ENCODE results near the gene CDYL2.
"Not testable (repeated sequence)": the region's sequence is repeated elsewhere in the genome, so short reads cannot be mapped to it uniquely, and the experiment has no call there.

The CDYL2 gene

DNA sequence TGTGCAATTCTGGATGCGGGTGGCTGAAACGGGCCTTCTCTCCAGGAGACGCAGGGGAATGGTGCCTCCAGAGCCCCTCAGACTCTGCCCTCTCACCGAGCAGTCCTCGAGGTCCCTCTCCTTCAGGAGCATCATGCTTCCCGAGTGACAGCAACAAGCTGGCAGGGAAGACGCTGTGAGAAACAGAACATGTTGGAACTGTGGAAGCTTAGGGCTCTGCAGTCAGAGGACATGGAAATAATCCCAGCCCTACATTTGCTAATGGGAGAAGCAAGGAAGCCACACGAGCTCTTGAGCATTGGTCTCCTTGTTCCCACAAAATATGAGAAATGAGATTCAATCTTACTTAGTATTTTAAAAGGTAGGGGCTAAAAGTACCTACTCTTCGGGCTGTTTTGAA is 148.6 kb downstream of the CDYL2 start:
- Histone ChIP-seq H4K8ac (ENCODE audit: low read depth, low read length) (no peak overlapping the region), H3K9me3 (ENCODE audit: insufficient read depth, low read depth, low read length) (peaks cover 3% of the 10 kb centered on the region), H3K18ac (ENCODE audit: low read length) (no peak overlapping the region), H2AFZ (ENCODE audit: insufficient read depth, low read length, poor library complexity) (no peak overlapping the region), H2AK5ac (ENCODE audit: low read length) (no peak overlapping the region), H4K12ac (ENCODE audit: low read depth, low read length) (no peak overlapping the region), H2BK120ac (ENCODE audit: insufficient read depth, low read length, poor library complexity) (no peak overlapping the region), H3K9ac (ENCODE audit: low read length) (no peak overlapping the region), H3K79me2 (ENCODE audit: control insufficient read depth, insufficient read depth, low read length, poor library complexity) (no peaks in the 10 kb centered on the region), H3K14ac (ENCODE audit: low read length) (no peak overlapping the region), H2BK5ac (ENCODE audit: low read depth, low read length, poor library complexity) (no peak overlapping the region), H3K4me1 (ENCODE audit: control insufficient read depth in 1 of 2, insufficient read depth in 2 of 2, low read length in 2 of 2) (no peaks in the 10 kb centered on the region), H3K4me3 (ENCODE audit: low read depth, low read length) (no peak overlapping the region), H4K91ac (ENCODE audit: low read depth, low read length) (no peak overlapping the region), H3K79me1 (ENCODE audit: low read length) (no peaks in the 10 kb centered on the region), H3K23ac (ENCODE audit: low read length) (no peak overlapping the region), H3K4me2 (ENCODE audit: low read length) (no peak overlapping the region), H3K27ac (ENCODE audit: low read depth, low read length) (no peak overlapping the region), H3K36me3 (ENCODE audit: control insufficient read depth in 1 of 2, insufficient read depth in 2 of 2, low read length in 2 of 2) (no peaks in the 10 kb centered on the region), H2BK12ac (ENCODE audit: low read length) (no peak overlapping the region), H3K4ac (ENCODE audit: low read depth, low read length) (no peak overlapping the region), H3K27me3 (ENCODE audit: insufficient read depth, low read length) (no peaks in the 10 kb centered on the region)
- WGBS (ENCODE audit: extremely low coverage, insufficient coverage, insufficient read length), result no CpG with 5 or more reads among the region's 9 CpGs
- no peak for DNase-seq

DNA sequence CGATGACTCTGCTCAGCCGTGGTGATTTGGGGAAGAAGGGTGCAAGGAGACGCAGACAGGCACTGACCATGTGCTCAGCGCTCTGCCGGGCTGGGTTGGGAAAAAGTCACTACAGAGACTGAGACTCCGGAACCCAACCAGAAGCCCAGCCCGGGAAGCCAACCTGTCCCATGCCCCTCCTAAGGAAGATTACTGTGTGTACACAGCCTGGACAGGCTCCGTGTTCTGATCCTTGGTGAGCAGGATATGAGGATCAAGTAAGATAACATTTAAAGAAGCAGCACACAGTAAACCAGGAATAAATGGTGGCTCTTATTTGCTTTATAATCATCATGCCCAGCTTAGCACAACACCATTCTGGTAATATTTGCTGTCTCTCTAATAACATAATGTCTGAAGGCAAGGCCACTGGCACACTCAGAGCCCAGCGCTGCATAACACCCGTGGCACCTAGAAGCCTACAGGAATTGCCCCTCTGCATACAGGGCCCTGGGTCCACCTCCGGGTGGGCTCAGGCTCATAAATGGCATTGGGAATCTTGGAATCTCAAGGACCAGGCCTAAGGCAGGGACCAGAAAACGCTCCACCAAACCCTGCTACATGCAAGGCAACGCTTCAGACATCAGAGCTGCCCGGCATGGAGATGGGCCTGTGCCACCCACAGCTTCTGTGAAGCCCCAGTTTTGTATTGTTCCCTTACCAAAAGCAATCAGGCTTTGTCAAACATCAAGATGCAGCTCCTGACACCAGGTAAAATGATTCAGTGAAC is 150.1 kb downstream of the CDYL2 start:
- Histone ChIP-seq H2BK12ac (ENCODE audit: low read length) (no peak overlapping the region), H3K4me1 (ENCODE audit: control insufficient read depth in 1 of 2, insufficient read depth in 2 of 2, low read length in 2 of 2) (no peaks in the 10 kb centered on the region), H3K23ac (ENCODE audit: low read length) (no peak overlapping the region), H3K4me3 (ENCODE audit: low read depth, low read length) (no peak overlapping the region), H3K18ac (ENCODE audit: low read length) (no peak overlapping the region), H3K9me3 (ENCODE audit: insufficient read depth, low read depth, low read length) (peaks cover 3% of the 10 kb centered on the region), H3K4ac (ENCODE audit: low read depth, low read length) (no peak overlapping the region), H3K79me1 (ENCODE audit: low read length) (no peaks in the 10 kb centered on the region), H3K27me3 (ENCODE audit: insufficient read depth, low read length) (no peaks in the 10 kb centered on the region), H4K12ac (ENCODE audit: low read depth, low read length) (no peak overlapping the region), H3K36me3 (ENCODE audit: control insufficient read depth in 1 of 2, insufficient read depth in 2 of 2, low read length in 2 of 2) (no peaks in the 10 kb centered on the region), H3K9ac (ENCODE audit: low read length) (no peak overlapping the region), H2BK120ac (ENCODE audit: insufficient read depth, low read length, poor library complexity) (no peak overlapping the region), H2AK5ac (ENCODE audit: low read length) (no peak overlapping the region), H4K8ac (ENCODE audit: low read depth, low read length) (no peak overlapping the region), H3K79me2 (ENCODE audit: control insufficient read depth, insufficient read depth, low read length, poor library complexity) (no peaks in the 10 kb centered on the region), H2AFZ (ENCODE audit: insufficient read depth, low read length, poor library complexity) (no peak overlapping the region), H3K27ac (ENCODE audit: low read depth, low read length) (no peak overlapping the region), H3K4me2 (ENCODE audit: low read length) (no peak overlapping the region), H2BK5ac (ENCODE audit: low read depth, low read length, poor library complexity) (no peak overlapping the region), H4K91ac (ENCODE audit: low read depth, low read length) (no peak overlapping the region), H3K14ac (ENCODE audit: low read length) (no peak overlapping the region)
- no peak for DNase-seq
- WGBS (ENCODE audit: extremely low coverage, insufficient coverage, insufficient read length), result no CpG with 5 or more reads among the region's 14 CpGs

DNA sequence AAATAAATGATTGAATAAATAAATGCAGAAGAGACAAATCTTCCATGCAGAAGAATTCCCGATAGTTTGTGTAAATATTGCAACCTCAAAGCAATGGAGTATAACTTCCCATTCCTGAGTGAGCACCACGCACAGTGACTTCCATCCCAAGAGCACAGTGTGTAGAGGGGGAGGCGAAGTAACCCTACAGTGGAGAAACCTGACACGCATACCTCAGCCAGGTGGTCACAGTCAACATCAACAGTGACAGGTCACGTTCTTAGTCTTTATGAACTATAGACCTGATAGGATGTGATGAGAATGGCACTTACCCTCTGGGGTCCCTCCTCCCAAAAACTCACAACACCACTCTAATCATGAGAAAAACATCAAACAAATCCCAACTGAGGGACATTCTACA is 152.0 kb downstream of the CDYL2 start:
- no peak overlapping the region for H4K12ac ChIP-seq (ENCODE audit: low read depth, low read length)
- H3K9ac ChIP-seq (ENCODE audit: low read length), result no peak overlapping the region
- no peak overlapping the region for H3K27ac ChIP-seq (ENCODE audit: low read depth, low read length)
- no peak for DNase-seq
- no peak overlapping the region for H2AK5ac ChIP-seq (ENCODE audit: low read length)
- H2AFZ ChIP-seq (ENCODE audit: insufficient read depth, low read length, poor library complexity), result no peak overlapping the region
- no peak overlapping the region for H2BK12ac ChIP-seq (ENCODE audit: low read length)
- no peak overlapping the region for H3K4me3 ChIP-seq (ENCODE audit: low read depth, low read length)
- WGBS (ENCODE audit: extremely low coverage, insufficient coverage, insufficient read length), result no CpG with 5 or more reads among the region's 5 CpGs
- no peaks in the 10 kb centered on the region for H3K36me3 ChIP-seq (ENCODE audit: control insufficient read depth in 1 of 2, insufficient read depth in 2 of 2, low read length in 2 of 2)
- no peak overlapping the region for H4K8ac ChIP-seq (ENCODE audit: low read depth, low read length)
- H2BK120ac ChIP-seq (ENCODE audit: insufficient read depth, low read length, poor library complexity), result no peak overlapping the region
- H3K4me2 ChIP-seq (ENCODE audit: low read length), result no peak overlapping the region
- H3K18ac ChIP-seq (ENCODE audit: low read length), result no peak overlapping the region
- no peak overlapping the region for H3K23ac ChIP-seq (ENCODE audit: low read length)
- H3K79me1 ChIP-seq (ENCODE audit: low read length), result no peaks in the 10 kb centered on the region
- H3K27me3 ChIP-seq (ENCODE audit: insufficient read depth, low read length), result no peaks in the 10 kb centered on the region
- no peak overlapping the region for H4K91ac ChIP-seq (ENCODE audit: low read depth, low read length)
- no peak overlapping the region for H2BK5ac ChIP-seq (ENCODE audit: low read depth, low read length, poor library complexity)
- no peaks in the 10 kb centered on the region for H3K79me2 ChIP-seq (ENCODE audit: control insufficient read depth, insufficient read depth, low read length, poor library complexity)
- H3K9me3 ChIP-seq (ENCODE audit: insufficient read depth, low read depth, low read length), result peaks cover 3% of the 10 kb centered on the region
- no peak overlapping the region for H3K4ac ChIP-seq (ENCODE audit: low read depth, low read length)
- H3K14ac ChIP-seq (ENCODE audit: low read length), result no peak overlapping the region
- H3K4me1 ChIP-seq (ENCODE audit: control insufficient read depth in 1 of 2, insufficient read depth in 2 of 2, low read length in 2 of 2), result no peaks in the 10 kb centered on the region

DNA sequence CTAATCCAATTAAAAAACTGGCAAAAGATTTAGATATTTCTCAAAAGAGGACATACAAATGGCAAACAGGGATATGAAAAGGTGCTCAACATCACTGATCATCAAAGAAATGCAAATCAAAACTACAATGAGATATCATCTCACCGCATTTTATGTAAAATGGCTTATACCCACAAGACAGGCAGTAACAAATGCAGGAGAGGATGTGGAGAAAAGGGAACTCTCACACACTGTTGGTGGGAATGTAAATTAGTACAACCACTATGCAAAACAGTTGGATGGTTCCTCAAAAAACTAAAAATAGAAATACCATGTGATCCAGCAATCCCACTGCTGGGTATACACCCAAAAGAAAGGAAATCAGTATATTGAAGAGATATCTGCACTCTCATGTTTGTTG is 154.1 kb downstream of the CDYL2 start:
- H3K27me3 ChIP-seq (ENCODE audit: insufficient read depth, low read length); H4K8ac ChIP-seq (ENCODE audit: low read depth, low read length); H2AFZ ChIP-seq (ENCODE audit: insufficient read depth, low read length, poor library complexity); H3K4ac ChIP-seq (ENCODE audit: low read depth, low read length); H2BK12ac ChIP-seq (ENCODE audit: low read length); H3K18ac ChIP-seq (ENCODE audit: low read length); H3K9ac ChIP-seq (ENCODE audit: low read length); H4K91ac ChIP-seq (ENCODE audit: low read depth, low read length); H3K14ac ChIP-seq (ENCODE audit: low read length); H3K4me3 ChIP-seq (ENCODE audit: low read depth, low read length); H3K79me2 ChIP-seq (ENCODE audit: control insufficient read depth, insufficient read depth, low read length, poor library complexity); H4K12ac ChIP-seq (ENCODE audit: low read depth, low read length); H3K9me3 ChIP-seq (ENCODE audit: insufficient read depth, low read depth, low read length); H3K4me1 ChIP-seq (ENCODE audit: control insufficient read depth in 1 of 2, insufficient read depth in 2 of 2, low read length in 2 of 2); H3K79me1 ChIP-seq (ENCODE audit: low read length); H3K23ac ChIP-seq (ENCODE audit: low read length); H2AK5ac ChIP-seq (ENCODE audit: low read length); DNase-seq; H2BK120ac ChIP-seq (ENCODE audit: insufficient read depth, low read length, poor library complexity); H3K4me2 ChIP-seq (ENCODE audit: low read length); H2BK5ac ChIP-seq (ENCODE audit: low read depth, low read length, poor library complexity); H3K36me3 ChIP-seq (ENCODE audit: control insufficient read depth in 1 of 2, insufficient read depth in 2 of 2, low read length in 2 of 2); H3K27ac ChIP-seq (ENCODE audit: low read depth, low read length): not testable (repeated sequence)
- WGBS (ENCODE audit: extremely low coverage, insufficient coverage, insufficient read length), result no CpG with 5 or more reads among the region's 1 CpG
